HAP-1 (cell line): ENCODE results near the gene NAGK.

ENCODE experiments used
- DNase-seq, 2 experiments: peaks; one replicate each; pipeline ENCODE4 v3.0.0-alpha.2; 2016 to 2020; ENCODE audit warnings: low spot score in 2 of 2
- H3K27me3 ChIP-seq: fragments of 250-450 bp; sonication (Bioruptor Pico); 2 replicates; pipeline ENCODE4 v1.5.1; 2020; ENCODE audit warnings: low read depth, mild to moderate bottlenecking, moderate library complexity
- H3K36me3 ChIP-seq: fragments of 250-450 bp; sonication (Bioruptor Pico); replicated peaks from 2 replicates; pipeline ENCODE4 v1.5.1; 2020; ENCODE audit warnings: mild to moderate bottlenecking
- H3K4me1 ChIP-seq: fragments of 250-450 bp; sonication (Bioruptor Pico); 2 replicates; pipeline ENCODE4 v1.5.1; 2020; ENCODE audit warnings: mild to moderate bottlenecking
- H3K4me3 ChIP-seq: fragments of 250-450 bp; sonication (Bioruptor Pico); 2 replicates; pipeline ENCODE4 v1.5.1; 2020; ENCODE audit warnings: mild to moderate bottlenecking, moderate library complexity
- H3K9me3 ChIP-seq: fragments of 250-450 bp; sonication (Bioruptor Pico); 2 replicates; pipeline ENCODE4 v1.5.1; 2020; ENCODE audit warnings: mild to moderate bottlenecking, moderate library complexity
- in situ Hi-C: fragments of 300-500 bp; cut with MboI; formaldehyde crosslinking; loops from 3 replicates; pipeline ENCODE4 v1.14.3; 2020; ENCODE audit warnings: low sequenced_read_pairs, inconsistent platforms, mixed read lengths

Gene NAGK

DNA sequence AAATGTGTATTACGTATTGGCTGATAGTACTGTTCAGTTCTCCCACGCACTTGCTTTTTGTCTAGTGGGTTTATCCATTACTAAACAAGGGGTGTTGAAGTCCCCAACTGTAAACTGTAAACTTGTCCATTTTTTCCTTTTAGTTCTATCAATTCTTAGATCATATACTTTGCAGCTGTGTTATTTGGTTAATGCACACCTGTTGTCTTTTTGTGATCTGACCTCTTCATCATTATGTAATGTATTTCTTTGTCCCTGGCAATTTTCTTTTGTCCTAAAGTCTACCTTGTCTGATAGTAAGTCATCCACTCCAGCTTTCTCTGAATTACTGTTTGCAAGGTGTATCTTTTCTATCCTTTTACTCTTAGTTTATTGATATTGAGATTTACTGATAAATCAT lies 39.6 kb downstream of the NAGK start:
- Histone ChIP-seq H3K36me3 (peaks cover 1% of the 10 kb centered on the region; the same call in 1 of the 2 replicates), H3K9me3 (no peaks in the 10 kb centered on the region), H3K27me3 (no peaks in the 10 kb centered on the region), H3K4me3 (no peak overlapping the region), H3K4me1 (no peaks in the 10 kb centered on the region)
- no peak for DNase-seq
- in situ Hi-C loops = no loop called here

DNA sequence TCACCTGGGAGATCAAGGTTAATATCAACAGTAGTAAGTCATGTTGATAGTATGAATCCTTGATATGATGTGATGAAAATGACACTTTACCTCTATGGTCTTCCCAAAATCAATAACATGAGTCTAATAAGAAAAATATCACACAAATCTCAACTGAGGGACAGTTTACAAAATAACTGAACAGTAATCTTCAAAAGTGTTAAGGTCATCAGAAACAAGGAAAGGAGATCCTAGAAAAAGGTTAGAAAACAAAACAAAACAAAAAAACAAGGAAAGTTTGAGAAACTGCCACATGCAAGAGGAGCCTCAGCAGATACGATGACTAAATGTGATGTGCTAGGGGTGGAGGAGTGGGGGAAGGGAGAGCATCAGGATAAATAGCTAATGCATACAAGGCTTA lies 45.4 kb downstream of the NAGK start:
- H3K9me3 ChIP-seq = no peaks in the 10 kb centered on the region
- no peak overlapping the region for H3K4me3 ChIP-seq
- no peaks in the 10 kb centered on the region for H3K4me1 ChIP-seq
- DNase-seq = no peak
- H3K36me3 ChIP-seq = peaks cover 24% of the 10 kb centered on the region
- no peaks in the 10 kb centered on the region for H3K27me3 ChIP-seq
- in situ Hi-C loops = no loop called here

DNA sequence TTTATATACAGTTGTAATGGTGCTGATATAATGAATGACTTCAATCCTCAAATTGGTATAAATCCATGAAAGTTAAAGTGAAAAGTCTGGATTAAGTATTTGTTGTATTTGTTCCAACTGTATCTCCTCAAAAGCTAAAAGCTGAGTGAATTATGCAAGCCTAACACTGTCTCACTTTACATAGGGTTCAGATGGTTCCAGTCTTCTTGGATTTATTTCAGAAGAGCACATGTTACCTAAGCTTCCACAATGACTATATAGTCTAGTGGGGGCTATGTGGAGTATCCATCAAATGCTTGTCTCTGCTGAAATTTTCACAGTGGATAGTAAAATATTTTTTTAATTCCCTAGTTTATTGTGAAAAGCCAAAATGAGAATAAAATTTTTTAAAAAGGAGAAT lies 48.6 kb downstream of the NAGK start:
- Histone ChIP-seq H3K4me1 (no peaks in the 10 kb centered on the region), H3K27me3 (no peaks in the 10 kb centered on the region), H3K9me3 (no peaks in the 10 kb centered on the region), H3K36me3 (peaks cover 28% of the 10 kb centered on the region), H3K4me3 (no peak overlapping the region)
- in situ Hi-C loops = no loop called here
- DNase-seq = no peak

- Histone ChIP-seq H3K27me3 (no peaks in the 10 kb centered on the region), H3K9me3 (no peaks in the 10 kb centered on the region), H3K4me1 (no peaks in the 10 kb centered on the region; the same call in 1 of the 2 replicates), H3K36me3 (peaks cover 32% of the 10 kb centered on the region), H3K4me3 (no peak overlapping the region)
- in situ Hi-C loops = no loop called here
- no peak for DNase-seq
Observed at GRCh38 chr2:71120195-71120594, 51.7 kb downstream of the NAGK start.

- Histone ChIP-seq H3K4me3 (no peak overlapping the region), H3K36me3 (peaks cover 32% of the 10 kb centered on the region), H3K9me3 (no peaks in the 10 kb centered on the region), H3K4me1 (no peaks in the 10 kb centered on the region; the same call in 1 of the 2 replicates), H3K27me3 (no peaks in the 10 kb centered on the region)
- in situ Hi-C loops = no loop called here
- DNase-seq = no peak
Observed at GRCh38 chr2:71121479-71121878, 53.0 kb downstream of the NAGK start.

DNA sequence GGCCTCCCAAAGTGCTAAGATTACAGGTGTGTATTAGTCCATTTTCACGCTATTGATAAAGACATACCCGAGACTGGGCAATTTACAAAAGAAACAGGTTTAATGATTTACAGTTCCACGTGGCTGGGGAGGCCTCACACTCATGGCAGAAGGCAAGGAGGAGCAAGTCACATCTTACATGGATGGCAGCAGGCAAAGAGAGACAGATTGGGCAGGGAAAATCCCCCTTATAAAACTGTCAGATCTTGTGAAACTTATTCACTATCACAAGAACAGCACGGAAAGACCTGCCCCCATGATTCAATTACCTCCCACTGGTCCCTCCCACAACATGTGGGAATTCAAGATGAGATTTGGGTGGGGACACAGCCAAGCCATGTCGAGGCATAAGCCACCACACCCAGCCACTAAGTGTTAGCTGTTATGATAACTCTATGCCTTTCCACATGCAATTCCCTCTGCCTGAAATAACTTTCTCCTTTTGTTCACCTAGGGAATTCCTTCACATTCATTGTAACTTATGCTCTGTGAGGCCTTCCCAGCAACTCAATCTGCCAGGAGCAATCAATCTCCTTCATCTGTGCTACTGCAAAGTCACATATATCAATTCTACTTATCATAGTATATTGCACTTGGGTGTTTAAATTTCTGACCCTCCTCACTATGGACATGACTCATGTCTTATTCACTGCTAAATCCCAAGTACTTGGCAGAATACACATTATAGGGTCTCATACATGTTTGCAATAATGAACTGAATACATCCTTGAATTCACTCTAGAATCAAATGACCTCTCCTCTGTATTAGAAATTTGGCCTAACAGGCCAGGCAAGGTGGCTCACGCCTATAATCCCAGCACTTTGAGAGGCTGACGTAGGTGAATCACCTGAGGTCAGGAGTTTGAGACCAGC lies 54.2 kb downstream of the NAGK start:
- Histone ChIP-seq H3K4me1 (peaks cover 8% of the 10 kb centered on the region), H3K36me3 (peaks cover 26% of the 10 kb centered on the region), H3K9me3 (no peaks in the 10 kb centered on the region), H3K4me3 (no peak overlapping the region), H3K27me3 (no peaks in the 10 kb centered on the region)
- in situ Hi-C loops = no loop called here
- no peak for DNase-seq

GRCh38 chr2:71125506-71126294 lies 57.3 kb downstream of the NAGK start:
- Histone ChIP-seq H3K4me1 (peaks cover 8% of the 10 kb centered on the region), H3K27me3 (no peaks in the 10 kb centered on the region), H3K9me3 (no peaks in the 10 kb centered on the region), H3K4me3 (no peak overlapping the region), H3K36me3 (peaks cover 23% of the 10 kb centered on the region)
- in situ Hi-C loops = no loop called here
- DNase-seq = no peak

DNA sequence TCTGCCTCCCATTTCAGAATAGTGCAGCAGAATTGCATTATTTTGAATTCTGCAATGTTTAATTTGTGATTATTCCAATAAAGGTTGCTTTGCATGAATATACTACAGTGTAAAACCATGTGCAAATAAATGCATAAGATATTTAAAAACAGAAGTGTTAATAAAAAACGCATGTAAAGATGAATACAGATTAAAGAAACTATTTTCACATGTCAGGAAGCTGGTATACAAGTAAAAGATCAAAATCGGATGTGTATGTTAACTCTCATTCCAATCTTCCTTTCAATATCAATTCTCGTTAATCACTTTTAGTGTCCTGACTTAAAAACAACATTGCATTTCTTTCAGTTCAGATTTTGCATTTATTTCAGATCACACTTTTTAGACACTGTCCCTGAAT lies 58.5 kb downstream of the NAGK start:
- H3K4me1 ChIP-seq = peaks cover 8% of the 10 kb centered on the region
- no peak for DNase-seq
- no peak overlapping the region for H3K4me3 ChIP-seq
- H3K9me3 ChIP-seq = no peaks in the 10 kb centered on the region
- H3K27me3 ChIP-seq = no peaks in the 10 kb centered on the region
- in situ Hi-C loops = no loop called here
- H3K36me3 ChIP-seq = peaks cover 23% of the 10 kb centered on the region
